ENCODE measurements around the gene ACP6.
"Not testable (repeated sequence)": the region's sequence is repeated elsewhere in the genome, so short reads cannot be mapped to it uniquely, and the experiment has no call there.

ACP6 gene

GRCh38 chr1:147670319-147671001 is at the start of gene ACP6:
Gene ACP6, minus strand, starts transcription at chr1:147670524. Its CDS starts 476 bp downstream, at chr1:147670048.
- DNase-seq (ENCODE audit: low read depth in 2 of 2): peak; percentile 81 to 82

GRCh38 chr1:147719711-147720225 is 49.4 kb upstream of the ACP6 start:
- no peak for DNase-seq (ENCODE audit: low read depth in 2 of 2)

DNA sequence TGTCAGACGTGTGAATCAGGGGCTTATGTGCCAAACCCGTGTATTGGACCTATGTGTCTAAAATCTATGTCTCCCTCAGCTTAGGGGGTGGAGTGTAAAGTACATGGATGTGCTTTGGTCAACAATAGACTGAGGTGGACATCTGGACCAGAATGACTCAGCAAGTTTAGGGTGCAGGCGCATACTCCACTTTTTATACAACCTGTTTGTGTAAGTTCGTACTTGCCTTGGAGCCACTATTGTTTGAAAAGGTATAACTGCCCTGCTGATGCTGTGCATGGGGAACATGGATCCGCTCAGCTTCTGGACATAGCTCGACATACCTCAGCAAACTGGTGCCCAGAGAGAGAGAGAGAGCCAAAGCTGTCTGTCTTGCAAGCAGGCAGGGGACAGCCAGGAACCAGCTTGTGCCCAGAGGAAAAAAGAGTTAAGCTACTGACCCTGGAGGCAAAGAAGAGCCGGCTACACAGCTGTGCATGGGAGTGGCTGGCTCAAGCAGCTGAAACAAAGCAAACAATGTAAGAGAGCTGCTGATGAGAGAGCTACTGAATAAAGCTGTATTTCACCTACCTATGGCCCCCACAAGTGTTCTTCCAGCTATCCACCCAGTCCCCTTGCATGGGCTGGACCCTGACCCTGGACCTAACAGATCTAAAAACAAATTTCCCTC is 48.8 kb upstream of the ACP6 start:
- DNase-seq (ENCODE audit: low read depth in 2 of 2): no peak

DNA sequence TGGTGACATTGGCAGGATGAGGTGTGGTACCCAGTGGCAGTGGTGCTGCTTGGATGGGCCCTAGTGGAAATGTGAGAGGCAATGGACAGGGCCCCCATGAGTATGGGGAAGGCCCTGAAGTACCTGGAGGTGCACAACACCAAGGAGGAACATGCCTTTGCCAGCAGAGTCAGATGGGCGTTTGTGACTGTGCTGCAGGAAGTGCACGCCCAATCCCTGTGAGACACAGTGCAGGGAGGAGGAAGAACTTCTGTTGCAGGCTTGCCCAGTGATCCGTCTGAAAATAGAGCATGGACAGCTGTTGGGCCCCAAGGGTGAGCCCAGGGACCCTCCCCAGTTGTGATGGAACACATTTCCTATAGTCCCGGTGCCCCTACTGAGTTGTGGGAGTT is 47.4 kb upstream of the ACP6 start:
- no peak for DNase-seq (ENCODE audit: low read depth in 2 of 2)

DNA sequence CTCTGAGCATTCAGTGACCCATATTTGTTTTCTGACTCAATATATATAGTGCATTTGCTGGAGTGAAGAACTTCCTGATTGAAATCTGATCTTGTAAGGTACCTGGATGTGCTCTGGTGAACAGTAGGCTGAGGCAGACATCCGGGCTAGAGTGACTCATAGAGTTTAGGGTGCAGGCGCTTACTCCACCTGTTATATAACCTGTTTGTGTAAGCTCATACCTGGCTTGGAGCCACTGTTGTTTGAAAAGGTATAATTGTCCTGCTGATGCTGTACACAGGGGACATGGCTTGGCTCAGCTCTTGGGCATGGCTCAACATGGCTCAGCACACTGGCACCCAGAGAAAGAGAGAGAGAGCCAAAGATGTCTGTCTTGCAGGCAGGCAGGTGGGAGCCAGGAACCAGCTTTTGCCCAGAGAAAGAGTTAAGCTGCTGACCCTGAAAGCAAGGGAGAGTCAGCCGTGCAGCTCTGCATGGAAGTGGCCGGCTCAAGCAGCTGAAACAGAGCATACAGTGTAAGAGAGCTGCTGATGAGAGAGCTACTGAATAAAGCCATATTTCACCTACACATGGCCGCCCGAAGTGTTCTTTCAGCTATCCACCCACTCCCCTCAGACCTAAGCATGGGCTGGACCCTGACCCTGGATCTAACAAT is 46.9 kb upstream of the ACP6 start:
- no peak for DNase-seq (ENCODE audit: low read depth in 2 of 2)

GRCh38 chr1:147712605-147713004 is 42.3 kb upstream of the ACP6 start:
- no peak for DNase-seq (ENCODE audit: low read depth in 2 of 2)

DNA sequence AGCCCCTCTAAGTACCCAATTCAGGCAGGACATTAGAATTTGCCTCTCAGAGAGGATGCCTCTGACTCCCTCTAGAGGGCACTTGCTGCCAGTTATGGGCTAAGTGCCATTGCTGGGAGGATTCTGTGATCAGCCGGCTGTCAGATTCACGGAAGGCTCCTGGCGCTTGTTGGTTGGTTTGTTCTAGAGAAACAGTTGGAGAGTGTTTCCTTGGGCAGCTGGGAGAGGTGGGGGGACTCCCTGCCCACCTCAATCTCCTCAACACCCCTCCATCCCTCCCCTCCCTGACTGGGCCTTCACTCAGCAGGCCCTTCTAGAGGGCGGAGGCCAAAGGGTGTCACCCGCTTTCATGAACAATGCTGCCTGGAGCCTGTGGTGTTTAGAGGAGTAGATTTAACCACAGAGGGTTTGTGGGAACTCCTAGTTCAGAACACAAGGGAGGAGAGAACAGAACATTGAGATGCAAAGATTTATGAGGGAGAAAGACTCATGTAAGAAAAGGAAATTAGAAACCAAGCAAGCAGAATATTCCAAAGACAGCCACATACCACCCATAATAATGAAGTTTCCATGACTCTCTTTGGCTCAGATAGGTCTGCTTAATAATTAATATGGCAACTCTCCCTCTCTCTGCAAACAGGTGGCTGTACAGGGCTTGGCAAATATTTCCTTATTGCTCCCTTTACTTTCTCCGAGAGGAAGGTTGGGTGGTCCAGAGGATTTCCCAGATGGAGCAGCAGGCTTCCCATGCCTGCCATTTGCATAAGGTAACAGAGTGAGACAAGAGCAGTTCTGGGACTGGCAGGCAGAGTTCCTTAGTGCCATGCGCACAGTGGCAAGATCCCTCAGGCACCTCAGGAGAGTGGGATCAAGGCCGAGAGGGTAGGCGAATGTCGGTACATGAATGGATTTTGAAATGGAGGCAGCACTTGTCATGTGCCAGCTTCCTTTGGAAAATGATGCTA is 30.0 kb upstream of the ACP6 start:
- peak; percentile 8 to 12 for DNase-seq (ENCODE audit: low read depth in 2 of 2)

DNA sequence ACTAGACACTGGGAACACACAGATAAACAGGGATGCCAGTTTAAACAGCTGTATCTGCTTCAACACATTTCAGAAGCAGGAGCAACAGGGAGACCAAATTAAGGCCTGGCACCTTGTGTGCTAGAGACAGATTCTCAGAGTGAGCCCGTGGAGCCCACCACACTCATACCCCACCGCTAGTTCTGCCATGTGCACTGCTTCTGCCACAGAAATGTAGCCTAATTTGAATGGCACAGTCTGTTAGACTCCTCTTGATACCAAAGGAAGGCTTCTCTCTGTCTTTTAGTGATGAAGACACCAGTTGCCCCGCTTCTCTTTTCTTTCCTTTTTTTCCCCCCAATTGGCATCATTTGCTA is 29.3 kb upstream of the ACP6 start:
- no peak for DNase-seq (ENCODE audit: low read depth in 2 of 2)

GRCh38 chr1:147683163-147683763 is 12.9 kb upstream of the ACP6 start:
- no peak for DNase-seq (ENCODE audit: low read depth in 2 of 2)

DNA sequence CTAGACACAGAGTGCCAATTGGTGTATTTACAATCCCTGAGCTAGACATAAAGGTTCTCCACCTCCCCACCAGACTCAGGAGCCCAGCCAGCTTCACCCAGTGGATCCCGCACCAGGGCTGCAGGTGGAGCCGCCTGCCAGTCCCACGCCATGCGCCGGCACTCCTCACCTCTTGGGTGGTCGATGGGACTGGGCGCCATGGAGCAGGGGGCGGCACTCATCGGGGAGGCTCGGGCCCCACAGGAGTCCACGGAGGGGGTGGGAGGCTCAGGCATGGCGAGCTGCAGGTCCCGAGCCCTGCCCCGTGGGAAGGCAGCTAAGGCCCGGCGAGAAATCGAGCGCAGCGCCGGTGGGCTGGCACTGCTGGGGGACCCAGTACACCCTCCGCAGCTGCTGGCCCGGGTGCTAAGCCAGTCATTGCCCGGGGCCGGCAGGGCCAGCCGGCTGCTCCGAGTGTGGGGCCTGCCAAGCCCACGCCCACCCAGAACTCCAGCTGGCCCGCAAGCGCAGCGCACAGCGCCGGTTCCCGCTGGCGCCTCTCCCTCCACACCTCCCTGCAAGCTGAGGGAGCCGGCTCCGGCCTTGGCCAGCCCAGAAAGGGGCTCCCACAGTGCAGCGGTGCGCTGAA is 10.4 kb upstream of the ACP6 start:
- not testable (repeated sequence) for DNase-seq (ENCODE audit: low read depth in 2 of 2)

DNA sequence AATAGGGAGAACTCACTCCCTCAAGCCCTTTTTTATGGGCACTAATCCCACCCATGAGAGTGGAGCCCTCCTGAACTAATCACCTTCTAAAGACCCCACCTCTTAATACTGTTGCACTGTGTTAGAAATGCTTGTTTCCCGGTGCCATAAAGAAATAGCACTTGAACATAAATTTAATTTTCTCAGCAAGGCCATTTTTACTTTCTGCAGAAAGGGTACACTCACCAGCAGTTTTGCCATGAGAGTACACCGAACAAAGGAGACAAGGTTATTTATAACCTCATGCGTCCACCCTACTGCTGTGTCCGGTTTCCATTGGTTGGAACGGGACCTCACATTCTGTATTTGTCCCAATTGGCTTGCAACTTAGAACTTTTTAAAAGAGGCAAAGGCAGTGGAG is 7.4 kb upstream of the ACP6 start:
- not testable (repeated sequence) for DNase-seq (ENCODE audit: low read depth in 2 of 2)

DNA sequence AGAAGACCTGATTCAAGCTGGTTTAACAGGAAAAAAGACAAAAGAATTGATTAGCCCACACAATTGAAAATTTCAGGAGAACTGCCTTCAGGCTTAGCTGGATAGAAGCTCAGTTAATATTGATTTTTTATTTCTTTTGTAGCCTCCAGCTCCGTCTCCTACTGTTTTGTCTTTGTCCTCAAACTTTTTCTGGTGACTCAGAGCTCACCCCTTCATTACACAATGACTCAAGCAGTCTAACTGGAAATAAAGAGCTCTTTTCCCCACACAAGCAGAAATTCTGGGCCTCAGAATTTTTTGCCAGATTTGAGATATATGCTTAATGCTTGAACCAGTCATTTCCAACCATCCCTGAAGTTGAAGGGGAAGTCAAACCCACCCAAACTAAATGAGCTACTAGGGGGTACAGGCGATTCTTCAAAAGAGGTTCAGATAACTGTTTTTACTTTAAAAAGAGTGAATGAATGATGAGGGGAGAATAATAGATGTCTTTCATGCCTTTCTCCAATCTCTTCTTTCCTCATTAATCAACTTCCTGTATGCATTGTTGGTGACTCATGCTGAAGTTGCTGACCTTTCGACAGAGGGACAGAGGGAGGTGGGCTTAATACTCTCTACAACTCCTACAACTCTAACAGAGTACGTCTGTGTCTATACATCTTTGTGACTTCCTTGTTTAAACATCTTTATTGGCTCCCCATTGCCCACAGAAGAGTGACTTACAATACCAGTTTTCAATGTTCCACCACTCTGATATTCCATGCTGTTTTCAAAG is 6.2 kb upstream of the ACP6 start:
- no peak for DNase-seq (ENCODE audit: low read depth in 2 of 2)

- DNase-seq (ENCODE audit: low read depth in 2 of 2): no peak
These were observed 3.5 kb upstream of the ACP6 start for GRCh38 chr1:147673816-147674215.

- DNase-seq (ENCODE audit: low read depth in 2 of 2): no peak
These were observed 3.1 kb upstream of the ACP6 start for GRCh38 chr1:147673406-147673805.

DNA sequence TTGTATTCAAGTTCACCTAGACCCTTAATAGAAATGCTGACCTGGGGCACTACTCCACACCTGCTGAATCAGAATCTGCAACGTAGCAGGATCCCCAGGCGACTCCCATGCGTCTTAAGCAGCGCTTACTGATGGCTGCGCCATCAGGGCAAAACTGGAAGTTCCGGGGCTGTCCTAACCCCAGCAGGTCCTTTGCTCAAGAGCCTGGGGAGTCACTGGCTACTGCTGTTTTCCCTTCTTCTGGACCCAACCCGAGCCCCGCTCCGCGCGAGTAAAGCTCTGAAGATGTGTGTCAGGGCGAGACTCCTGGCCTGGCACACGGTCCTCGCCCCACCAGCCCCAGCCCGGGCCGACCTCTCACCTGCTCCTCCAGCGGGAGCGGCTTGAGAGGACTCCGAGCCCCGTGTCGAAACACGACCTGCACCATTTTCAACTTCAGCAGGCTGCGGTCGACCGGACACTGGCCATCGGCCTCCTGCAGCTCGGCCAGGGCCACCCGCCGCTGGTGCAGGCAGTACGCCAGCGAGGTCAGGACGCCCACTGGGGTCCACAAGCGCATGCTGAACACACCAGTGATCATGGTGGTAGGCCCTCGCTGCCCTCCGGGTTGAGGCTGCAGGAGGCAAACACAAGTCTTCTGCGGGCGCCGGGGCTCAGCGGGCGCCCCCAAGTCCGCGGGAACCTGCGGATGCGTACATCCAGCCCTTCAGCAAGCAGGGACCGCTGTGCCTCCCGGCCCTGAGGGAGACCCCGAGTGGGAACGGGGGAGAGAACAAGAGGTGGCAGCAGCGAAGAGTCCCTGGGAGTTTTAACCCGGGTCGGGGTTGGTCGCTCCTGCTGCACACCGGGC is 630 bp downstream of the ACP6 start:
- peak in 1 of 2 donors; percentile 11 for DNase-seq (ENCODE audit: low read depth in 2 of 2)

- no peak for DNase-seq (ENCODE audit: low read depth in 2 of 2)
These were observed 4.8 kb downstream of the ACP6 start for GRCh38 chr1:147665521-147665920.

GRCh38 chr1:147664206-147664605 is 6.1 kb downstream of the ACP6 start:
- no peak for DNase-seq (ENCODE audit: low read depth in 2 of 2)

- no peak for DNase-seq (ENCODE audit: low read depth in 2 of 2)
These were observed 15.8 kb downstream of the ACP6 start for GRCh38 chr1:147654511-147654910.

DNA sequence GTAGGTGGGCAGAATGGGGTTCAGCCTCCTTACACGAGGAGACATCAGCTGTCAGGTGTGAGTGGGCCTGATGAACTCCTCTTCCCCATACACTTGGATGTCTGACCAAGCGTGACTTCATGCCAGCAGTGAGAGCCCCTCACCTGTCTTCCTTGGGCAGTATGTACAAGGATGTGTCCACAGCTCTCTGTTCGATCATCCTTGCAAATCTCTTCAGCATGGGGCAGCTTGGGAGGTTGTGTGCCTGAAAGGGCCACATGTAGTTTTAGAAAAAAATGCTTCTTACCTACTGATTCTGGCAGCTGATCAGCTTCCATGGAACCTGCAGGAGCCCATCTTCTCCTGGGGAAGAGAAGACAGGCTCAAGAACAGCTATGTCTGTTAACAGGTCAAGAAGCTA is 18.0 kb downstream of the ACP6 start:
- no peak for DNase-seq (ENCODE audit: low read depth in 2 of 2)
